ENCODE data around the gene ZBTB43.

The ZBTB43 gene

DNA sequence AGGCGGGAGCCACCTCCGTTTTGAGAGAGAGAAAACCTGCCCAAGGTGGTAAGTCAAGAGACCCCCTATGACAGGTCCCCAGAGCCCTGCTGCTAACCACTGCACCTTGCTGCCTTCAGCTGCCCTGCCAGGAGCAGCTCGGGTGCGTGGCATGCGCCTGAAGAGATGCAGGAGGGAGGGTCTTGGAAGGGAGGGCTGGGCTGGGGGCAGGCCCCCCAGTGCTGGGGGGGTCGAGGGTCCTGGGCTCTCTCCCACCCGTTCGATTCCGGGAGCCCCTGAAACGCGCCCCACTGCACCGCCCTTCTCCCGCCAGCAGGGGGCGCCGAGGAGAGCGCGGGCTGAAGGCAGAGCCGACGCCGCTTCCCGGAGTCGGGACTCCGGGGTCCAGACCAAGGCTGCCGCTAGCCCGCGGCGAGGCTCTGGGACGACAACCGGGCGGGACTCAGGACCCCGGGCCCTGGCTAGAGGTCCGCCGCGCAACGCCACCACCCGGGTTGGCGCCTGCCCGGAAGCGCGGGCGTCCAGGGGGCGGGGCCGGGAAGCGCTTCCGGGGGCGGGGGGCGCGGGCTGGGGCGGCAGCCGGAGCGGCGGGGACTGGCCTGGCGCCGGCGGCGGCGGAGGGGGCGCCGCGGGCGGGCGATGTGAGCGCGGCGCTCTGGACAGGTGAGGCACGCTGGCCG is 55.4 kb downstream of the ZBTB43 start, which contains the start of gene ZBTB34:
Gene ZBTB34, plus strand, starts transcription at position 563 of the 680 bp plus-strand sequence. CDS start 18,761 bp downstream, outside the sequence.
- Histone ChIP-seq H3K27me3 (ENCODE audit: low read length) (no peaks in the 10 kb centered on the region), H3K27ac (ENCODE audit: low read depth, low read length) (peak within 1 kb of the TSS; percentile 57), H3K79me2 (ENCODE audit: insufficient read depth, low read length) (no peaks in the 10 kb centered on the region), H4K20me1 (ENCODE audit: low read depth, low read length) (0 out of 2 replicates have a peak, but pooled peaks cover 3% of the 10 kb centered on the region), H3K9me3 (ENCODE audit: insufficient read depth, low read length) (no peaks in the 10 kb centered on the region), H3K9me2 (replicated peaks; ENCODE audit: insufficient read depth, low read length) (no peaks in the 10 kb centered on the region), H3K4me3 (ENCODE audit: insufficient read depth, low read length, poor library complexity, severe bottlenecking) (peak within 1 kb of the TSS; percentile 83), H3F3A (ENCODE audit: insufficient read depth) (0 out of 2 replicates have a peak, but pooled peaks cover 4% of the 10 kb centered on the region), H3K4me2 (ENCODE audit: low read depth, low read length, poor library complexity, severe bottlenecking) (peak within 1 kb of the TSS; percentile 89), H2AFZ (ENCODE audit: low read depth, low read length, severe bottlenecking) (peak within 1 kb of the TSS; percentile 90), H3K9ac (ENCODE audit: low read length) (peak within 1 kb of the TSS; percentile 76), H3K36me3 (ENCODE audit: low read length) (no peaks in the 10 kb centered on the region)
- no peak for TF ChIP-seq EZH2phosphoT487 (conservative IDR thresholded peaks at IDR 0.05; ENCODE audit: low read length)
- TF ChIP-seq, protein P1, sequence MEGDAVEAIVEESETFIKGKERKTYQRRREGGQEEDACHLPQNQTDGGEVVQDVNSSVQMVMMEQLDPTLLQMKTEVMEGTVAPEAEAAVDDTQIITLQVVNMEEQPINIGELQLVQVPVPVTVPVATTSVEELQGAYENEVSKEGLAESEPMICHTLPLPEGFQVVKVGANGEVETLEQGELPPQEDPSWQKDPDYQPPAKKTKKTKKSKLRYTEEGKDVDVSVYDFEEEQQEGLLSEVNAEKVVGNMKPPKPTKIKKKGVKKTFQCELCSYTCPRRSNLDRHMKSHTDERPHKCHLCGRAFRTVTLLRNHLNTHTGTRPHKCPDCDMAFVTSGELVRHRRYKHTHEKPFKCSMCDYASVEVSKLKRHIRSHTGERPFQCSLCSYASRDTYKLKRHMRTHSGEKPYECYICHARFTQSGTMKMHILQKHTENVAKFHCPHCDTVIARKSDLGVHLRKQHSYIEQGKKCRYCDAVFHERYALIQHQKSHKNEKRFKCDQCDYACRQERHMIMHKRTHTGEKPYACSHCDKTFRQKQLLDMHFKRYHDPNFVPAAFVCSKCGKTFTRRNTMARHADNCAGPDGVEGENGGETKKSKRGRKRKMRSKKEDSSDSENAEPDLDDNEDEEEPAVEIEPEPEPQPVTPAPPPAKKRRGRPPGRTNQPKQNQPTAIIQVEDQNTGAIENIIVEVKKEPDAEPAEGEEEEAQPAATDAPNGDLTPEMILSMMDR (IDR thresholded peaks at IDR 0.05; ENCODE audit: insufficient read depth, low read length, poor library complexity, severe bottlenecking) = peak; percentile 98

DNA sequence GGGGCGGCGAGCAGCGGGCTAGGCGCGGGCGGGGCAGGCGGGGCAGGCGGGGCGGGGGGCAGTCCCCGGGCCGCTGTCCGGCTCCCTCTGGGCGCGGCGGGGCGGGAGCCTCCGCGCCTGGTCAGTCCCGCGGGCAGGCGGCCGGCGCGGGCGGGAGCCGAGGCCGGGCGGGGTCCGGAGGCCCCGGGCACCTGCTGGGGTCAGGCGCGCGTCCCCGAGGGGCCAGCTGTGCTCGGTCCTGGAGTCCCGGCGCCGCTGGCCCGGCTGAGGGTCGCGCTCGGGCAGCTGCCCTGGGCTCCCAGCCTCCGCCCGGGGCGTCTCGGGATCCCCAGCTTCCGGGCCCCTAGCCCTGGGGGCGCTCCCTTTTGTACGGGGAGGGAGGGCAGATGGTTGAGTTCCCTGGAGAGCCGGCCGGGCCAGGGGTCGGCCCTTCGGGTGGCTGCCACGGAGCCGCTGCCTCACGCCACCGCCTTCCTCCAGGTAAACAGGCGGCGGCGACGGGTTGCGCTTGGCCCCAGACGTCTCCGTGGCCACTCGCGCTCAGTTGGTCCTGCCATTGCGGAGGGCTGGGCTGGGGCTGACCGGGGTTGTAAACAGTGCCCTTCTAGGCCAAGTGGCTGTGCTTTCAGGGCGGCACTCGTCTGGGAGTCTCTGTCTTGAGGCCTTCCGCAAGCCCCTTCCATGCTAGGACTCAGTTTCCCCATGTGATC is 56.1 kb downstream of the ZBTB43 start:
- peak overlapping the region; percentile 83 for H3K4me3 ChIP-seq (ENCODE audit: insufficient read depth, low read length, poor library complexity, severe bottlenecking)
- H3K9me2 ChIP-seq (replicated peaks; ENCODE audit: insufficient read depth, low read length) = no peaks in the 10 kb centered on the region
- H3K4me2 ChIP-seq (ENCODE audit: low read depth, low read length, poor library complexity, severe bottlenecking) = peak overlapping the region; percentile 89
- H3K9me3 ChIP-seq (ENCODE audit: insufficient read depth, low read length) = no peaks in the 10 kb centered on the region
- H3K27me3 ChIP-seq (ENCODE audit: low read length) = no peaks in the 10 kb centered on the region
- H3F3A ChIP-seq (ENCODE audit: insufficient read depth) = 0 out of 2 replicates have a peak, but pooled peaks cover 4% of the 10 kb centered on the region
- TF ChIP-seq EZH2phosphoT487 (conservative IDR thresholded peaks at IDR 0.05; ENCODE audit: low read length) = no peak
- TF ChIP-seq, protein P1 (IDR thresholded peaks at IDR 0.05; ENCODE audit: insufficient read depth, low read length, poor library complexity, severe bottlenecking) = no peak
- H3K36me3 ChIP-seq (ENCODE audit: low read length) = no peaks in the 10 kb centered on the region
- H3K79me2 ChIP-seq (ENCODE audit: insufficient read depth, low read length) = no peaks in the 10 kb centered on the region
- H3K27ac ChIP-seq (ENCODE audit: low read depth, low read length) = no peak overlapping the region
- H4K20me1 ChIP-seq (ENCODE audit: low read depth, low read length) = 0 out of 2 replicates have a peak, but pooled peaks cover 3% of the 10 kb centered on the region
- H3K9ac ChIP-seq (ENCODE audit: low read length) = peak overlapping the region; percentile 76
- H2AFZ ChIP-seq (ENCODE audit: low read depth, low read length, severe bottlenecking) = peak overlapping the region; percentile 62

GRCh38 chr9:126861707-126862103 is 56.9 kb downstream of the ZBTB43 start:
- Histone ChIP-seq H3K9ac (ENCODE audit: low read length) (peak overlapping the region; percentile 76), H3K4me2 (ENCODE audit: low read depth, low read length, poor library complexity, severe bottlenecking) (peak overlapping the region; percentile 89), H3F3A (ENCODE audit: insufficient read depth) (0 out of 2 replicates have a peak, but pooled peaks cover 4% of the 10 kb centered on the region), H3K27ac (ENCODE audit: low read depth, low read length) (no peak overlapping the region), H2AFZ (ENCODE audit: low read depth, low read length, severe bottlenecking) (no peak overlapping the region), H4K20me1 (ENCODE audit: low read depth, low read length) (0 out of 2 replicates have a peak, but pooled peaks cover 3% of the 10 kb centered on the region), H3K4me3 (ENCODE audit: insufficient read depth, low read length, poor library complexity, severe bottlenecking) (peak overlapping the region; percentile 83), H3K9me3 (ENCODE audit: insufficient read depth, low read length) (no peaks in the 10 kb centered on the region), H3K27me3 (ENCODE audit: low read length) (no peaks in the 10 kb centered on the region), H3K9me2 (replicated peaks; ENCODE audit: insufficient read depth, low read length) (no peaks in the 10 kb centered on the region), H3K79me2 (ENCODE audit: insufficient read depth, low read length) (no peaks in the 10 kb centered on the region), H3K36me3 (ENCODE audit: low read length) (no peaks in the 10 kb centered on the region)
- TF ChIP-seq, protein P1 (IDR thresholded peaks at IDR 0.05; ENCODE audit: insufficient read depth, low read length, poor library complexity, severe bottlenecking) = no peak
- TF ChIP-seq EZH2phosphoT487 (conservative IDR thresholded peaks at IDR 0.05; ENCODE audit: low read length) = no peak
